SK-N-SH (cell line): ENCODE data around the gene LMAN1. TPM values are rescaled to one million over a fixed set of nuclear protein-coding genes. Genes with fewer than 3 reads are reported as not detected.

Source experiments
- CTCF ChIA-PET: fragments of 300-600, 350-600 bp; formaldehyde crosslinking; extraction: SDS; loops from one replicate; lab custom pipeline; 2021; lab: Yijun Ruan, JAX
- POLR2A ChIA-PET: fragments of 350-600 bp; sonication (Branson Sonifier 250); formaldehyde crosslinking; extraction: SDS; loops from one replicate; lab custom pipeline; 2020; ENCODE audit warnings: antibody characterized with exemption, inconsistent platforms; lab: Yijun Ruan, JAX
- DNase-seq: peaks from one replicate; pipeline ENCODE4 v3.0.0; 2012
- H2AFZ ChIP-seq: fragments of 200-600 bp; sonication (generic); 2 replicates; pipeline ENCODE4 v1.8.1; 2016; ENCODE audit warnings: antibody characterized with exemption, mild to moderate bottlenecking, low read depth
- H3F3A ChIP-seq: fragments of 200-600 bp; sonication (generic); replicated peaks from 2 replicates; pipeline ENCODE3; 2016; ENCODE audit warnings: antibody characterized with exemption, mild to moderate bottlenecking; ENCODE audit not compliant: insufficient read depth
- H3K27ac ChIP-seq, 2 experiments: fragments of 200-500 bp in 1 of 2; fragments of 200-600 bp in 1 of 2; sonication (Bioruptor generic) in 1 of 2; sonication (generic), shearing (Covaris generic) in 1 of 2; 2 replicates each; pipeline versions ENCODE4 v1.5.1 to v1.6.1; 2014 to 2016; ENCODE audit warnings: low read depth in 2 of 2, inconsistent platforms in 1 of 2, low read length in 1 of 2, mild to moderate bottlenecking in 1 of 2, mixed read lengths in 1 of 2
- H3K27me3 ChIP-seq: fragments of 200-600 bp; sonication (generic), shearing (Covaris generic); 2 replicates; pipeline ENCODE4 v1.6.1; 2016; ENCODE audit warnings: mixed run types; ENCODE audit not compliant: insufficient read depth
- H3K36me3 ChIP-seq, 2 experiments: fragments of 200-500 bp in 1 of 2; fragments of 200-600 bp in 1 of 2; sonication (Bioruptor generic) in 1 of 2; sonication (generic) in 1 of 2; replicated peaks in 1 of 2; 2 replicates each; pipeline versions ENCODE3 to v1.5.1; 2014 to 2016; ENCODE audit warnings: low read length in 1 of 2, mild to moderate bottlenecking in 1 of 2; ENCODE audit not compliant: insufficient read depth in 2 of 2, control insufficient read depth in 1 of 2
- H3K4me1 ChIP-seq, 2 experiments: fragments of 200-500 bp in 1 of 2; fragments of 200-600 bp in 1 of 2; sonication (Bioruptor generic) in 1 of 2; sonication (generic), shearing (Covaris generic) in 1 of 2; 2 replicates each; pipeline versions ENCODE4 v1.5.1 to v1.6.1; 2014 to 2016; ENCODE audit warnings: low read depth in 1 of 2, low read length in 1 of 2, mixed run types in 1 of 2; ENCODE audit not compliant: insufficient read depth in 2 of 2, control insufficient read depth in 1 of 2
- H3K4me2 ChIP-seq: fragments of 200-600 bp; sonication (generic), shearing (Covaris generic); 2 replicates; pipeline ENCODE4 v1.6.1; 2017; ENCODE audit warnings: mixed run types
- H3K4me3 ChIP-seq, 2 experiments: fragments of 200-500 bp in 1 of 2; fragments of 200-600 bp in 1 of 2; sonication (Bioruptor generic) in 1 of 2; sonication (generic), shearing (Covaris generic) in 1 of 2; 2 replicates each; pipeline versions ENCODE4 v1.5.1 to v1.8.1; 2014 to 2016; ENCODE audit warnings: low read depth in 2 of 2, inconsistent platforms in 1 of 2, low read length in 1 of 2, mild to moderate bottlenecking in 1 of 2, mixed read lengths in 1 of 2, moderate library complexity in 1 of 2
- H3K79me2 ChIP-seq: fragments of 200-600 bp; sonication (generic); 2 replicates; pipeline ENCODE4 v1.8.1; 2017; ENCODE audit warnings: mild to moderate bottlenecking; ENCODE audit not compliant: insufficient read depth
- H3K9ac ChIP-seq: fragments of 200-600 bp; sonication (generic); 2 replicates; pipeline ENCODE4 v1.6.1; 2017; ENCODE audit warnings: mixed run types
- H3K9me2 ChIP-seq: fragments of 200-600 bp; sonication (generic); 2 replicates; pipeline ENCODE4 v1.6.1; 2017; ENCODE audit warnings: mixed run types
- H3K9me3 ChIP-seq: fragments of 200-600 bp; sonication (generic); 2 replicates; pipeline ENCODE4 v1.6.1; 2017; ENCODE audit warnings: mixed run types, mild to moderate bottlenecking, moderate library complexity
- H4K20me1 ChIP-seq: fragments of 200-600 bp; sonication (generic); 2 replicates; pipeline ENCODE4 v1.6.1; 2017; ENCODE audit warnings: mild to moderate bottlenecking, mixed run types; ENCODE audit not compliant: insufficient read depth
- EP300 ChIP-seq, 2 experiments: IDR thresholded peaks; 2 replicates each; pipeline versions ENCODE4 v1.4.0 to v1.6.1; 2012; ENCODE audit warnings: borderline replicate concordance in 1 of 2, low read depth in 1 of 2, low read length in 1 of 2
- EZH2phosphoT487 ChIP-seq: fragments of 200-600 bp; sonication (generic); IDR thresholded peaks from 2 replicates; pipeline ENCODE4 v1.6.1; 2017; ENCODE audit warnings: low read depth, mixed run types, mild to moderate bottlenecking, antibody characterized with exemption, moderate library complexity, borderline replicate concordance
- FOXJ3 ChIP-seq: sonication (generic); formaldehyde crosslinking; IDR thresholded peaks from 2 replicates; pipeline ENCODE4 v1.5.1; 2020; ENCODE audit warnings: mild to moderate bottlenecking, missing genetic modification reagents
- JUND ChIP-seq: IDR thresholded peaks from 2 replicates; pipeline ENCODE4 v1.4.0; 2012
- MXI1 ChIP-seq: IDR thresholded peaks from 2 replicates; pipeline ENCODE4 v1.6.1; 2012; ENCODE audit warnings: mild to moderate bottlenecking, low read depth, low read length, improper control_type of control experiment
- NFIC ChIP-seq: IDR thresholded peaks from 2 replicates; pipeline ENCODE4 v1.4.0; 2012; ENCODE audit warnings: borderline replicate concordance
- NRF1 ChIP-seq: IDR thresholded peaks from 2 replicates; pipeline ENCODE4 v1.6.1; 2012; ENCODE audit warnings: low read depth, mild to moderate bottlenecking, low read length
- RAD21 ChIP-seq: IDR thresholded peaks from 2 replicates; pipeline ENCODE4 v1.6.1; 2012; ENCODE audit warnings: mild to moderate bottlenecking, low read length
- RCOR1 ChIP-seq: fragments of 150-350 bp; IDR thresholded peaks from 2 replicates; pipeline ENCODE4 v1.6.1; 2017; ENCODE audit warnings: antibody characterized with exemption, low read length
- SIN3A ChIP-seq: IDR thresholded peaks from 2 replicates; pipeline ENCODE4 v1.6.1; 2012; ENCODE audit warnings: low read depth, mild to moderate bottlenecking, low read length, moderate library complexity, borderline replicate concordance
- SMC3 ChIP-seq: IDR thresholded peaks from 2 replicates; pipeline ENCODE4 v1.6.1; 2012; ENCODE audit warnings: low read depth, low read length, improper control_type of control experiment
- TAF1 ChIP-seq: IDR thresholded peaks from 2 replicates; pipeline ENCODE4 v1.6.1; 2012; ENCODE audit warnings: low read depth, mild to moderate bottlenecking, low read length, moderate library complexity, borderline replicate concordance
- YY1 ChIP-seq: IDR thresholded peaks from 2 replicates; pipeline ENCODE4 v1.4.0; 2012; ENCODE audit warnings: low read depth, mild to moderate bottlenecking
- WGBS: methylation state at CpG from one replicate; pipeline ENCODE4 v1.1.6; 2017; ENCODE audit warnings: low lambda C conversion rate; 5-methylcytosine and 5-hydroxymethylcytosine counted together
- polyA plus RNA-seq, 3 experiments: library from polyadenylated mRNA; depleted of rRNA; stranded (reverse); fragments of >200 nt; gene quantifications; 2 replicates each; pipeline ENCODE4 v1.2.3, GENCODE V29; 2012
- TF ChIP-seq, protein P1 (sequence below): IDR thresholded peaks from 2 replicates; pipeline ENCODE4 v1.4.0; 2012; ENCODE audit warnings: low read depth, borderline replicate concordance
- TF ChIP-seq, protein P2 (sequence below): fragments of 150-350 bp; IDR thresholded peaks from 2 replicates; pipeline ENCODE4 v1.6.1; 2016; ENCODE audit warnings: mild to moderate bottlenecking, low read depth, low read length
- TF ChIP-seq, protein P3 (sequence below): IDR thresholded peaks from 2 replicates; pipeline ENCODE4 v1.4.0; 2012; ENCODE audit warnings: low read depth
- TF ChIP-seq, protein P4 (sequence below): IDR thresholded peaks from 2 replicates; pipeline ENCODE4 v1.4.0; 2012; ENCODE audit warnings: low read depth, borderline replicate concordance
- TF ChIP-seq, protein P5 (sequence below): IDR thresholded peaks from 2 replicates; pipeline ENCODE4; 2012

LMAN1 gene
- polyA plus RNA-seq, 1 of the 3 experiments (the other 2 are of a cell fraction), result 43.4 TPM

DNA sequence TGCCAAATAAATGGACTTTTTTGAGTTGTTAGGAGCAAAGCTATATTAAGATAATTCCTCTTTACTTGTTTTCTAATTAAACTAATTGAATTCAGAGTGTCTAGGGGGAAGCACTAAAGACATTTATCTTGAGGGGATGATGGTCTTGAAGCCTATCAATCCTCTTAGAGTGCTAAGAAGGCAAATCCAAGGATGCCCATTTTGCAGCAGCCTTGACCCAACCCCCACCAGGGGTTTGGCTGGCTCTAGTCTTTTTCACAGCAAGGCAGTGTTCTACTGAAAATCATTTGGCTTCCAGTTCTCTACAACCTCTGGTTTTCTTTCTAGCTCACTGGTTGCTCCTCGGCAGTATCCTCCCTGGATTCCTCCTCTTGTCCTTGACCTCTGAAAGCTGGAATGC, 79.3 kb downstream of the LMAN1 start:
- no peak for DNase-seq
- H3K79me2 ChIP-seq, result no peaks in the 10 kb centered on the region
- no peak overlapping the region for H3K9ac ChIP-seq
- no peaks in the 10 kb centered on the region for H4K20me1 ChIP-seq
- CTCF ChIA-PET, result interaction anchor here (0.9 to 4.6 kb wide), 8 partner anchors 8 to 544 kb away, joined by 3 to 25 read pairs (median 4); no protein-coding TSS in a partner anchor
- H3K4me3 ChIP-seq, result no peak overlapping the region
- no peaks in the 10 kb centered on the region for H3K9me3 ChIP-seq
- H3K4me2 ChIP-seq, result no peak overlapping the region
- H3K9me2 ChIP-seq, result no peaks in the 10 kb centered on the region
- H3F3A ChIP-seq, result no peaks in the 10 kb centered on the region
- no peaks in the 10 kb centered on the region for H3K4me1 ChIP-seq
- no peak overlapping the region for H3K27ac ChIP-seq
- no peaks in the 10 kb centered on the region for H3K36me3 ChIP-seq
- POLR2A ChIA-PET, result no interaction called here
- H2AFZ ChIP-seq, result no peak overlapping the region
- WGBS, result 0% methylated on average over 1 of the region's 1 CpG
- TF ChIP-seq, protein P1, sequence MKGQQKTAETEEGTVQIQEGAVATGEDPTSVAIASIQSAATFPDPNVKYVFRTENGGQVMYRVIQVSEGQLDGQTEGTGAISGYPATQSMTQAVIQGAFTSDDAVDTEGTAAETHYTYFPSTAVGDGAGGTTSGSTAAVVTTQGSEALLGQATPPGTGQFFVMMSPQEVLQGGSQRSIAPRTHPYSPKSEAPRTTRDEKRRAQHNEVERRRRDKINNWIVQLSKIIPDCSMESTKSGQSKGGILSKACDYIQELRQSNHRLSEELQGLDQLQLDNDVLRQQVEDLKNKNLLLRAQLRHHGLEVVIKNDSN, result no peak
- TF ChIP-seq, protein P2, sequence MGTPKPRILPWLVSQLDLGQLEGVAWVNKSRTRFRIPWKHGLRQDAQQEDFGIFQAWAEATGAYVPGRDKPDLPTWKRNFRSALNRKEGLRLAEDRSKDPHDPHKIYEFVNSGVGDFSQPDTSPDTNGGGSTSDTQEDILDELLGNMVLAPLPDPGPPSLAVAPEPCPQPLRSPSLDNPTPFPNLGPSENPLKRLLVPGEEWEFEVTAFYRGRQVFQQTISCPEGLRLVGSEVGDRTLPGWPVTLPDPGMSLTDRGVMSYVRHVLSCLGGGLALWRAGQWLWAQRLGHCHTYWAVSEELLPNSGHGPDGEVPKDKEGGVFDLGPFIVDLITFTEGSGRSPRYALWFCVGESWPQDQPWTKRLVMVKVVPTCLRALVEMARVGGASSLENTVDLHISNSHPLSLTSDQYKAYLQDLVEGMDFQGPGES, result no peak
- TF ChIP-seq MXI1 (no peak), JUND (no peak), YY1 (no peak), EZH2phosphoT487 (no peak), EP300 (IDR thresholded peaks at IDR 0.05; ENCODE audit: borderline replicate concordance in 1 of 2, low read depth in 1 of 2, low read length in 1 of 2) (no peak), TAF1 (no peak), FOXJ3 (CRISPR knock-in tag) (no peak), SMC3 (no peak)
- TF ChIP-seq, protein P3, sequence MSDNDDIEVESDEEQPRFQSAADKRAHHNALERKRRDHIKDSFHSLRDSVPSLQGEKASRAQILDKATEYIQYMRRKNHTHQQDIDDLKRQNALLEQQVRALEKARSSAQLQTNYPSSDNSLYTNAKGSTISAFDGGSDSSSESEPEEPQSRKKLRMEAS, result no peak
- TF ChIP-seq, protein P4, sequence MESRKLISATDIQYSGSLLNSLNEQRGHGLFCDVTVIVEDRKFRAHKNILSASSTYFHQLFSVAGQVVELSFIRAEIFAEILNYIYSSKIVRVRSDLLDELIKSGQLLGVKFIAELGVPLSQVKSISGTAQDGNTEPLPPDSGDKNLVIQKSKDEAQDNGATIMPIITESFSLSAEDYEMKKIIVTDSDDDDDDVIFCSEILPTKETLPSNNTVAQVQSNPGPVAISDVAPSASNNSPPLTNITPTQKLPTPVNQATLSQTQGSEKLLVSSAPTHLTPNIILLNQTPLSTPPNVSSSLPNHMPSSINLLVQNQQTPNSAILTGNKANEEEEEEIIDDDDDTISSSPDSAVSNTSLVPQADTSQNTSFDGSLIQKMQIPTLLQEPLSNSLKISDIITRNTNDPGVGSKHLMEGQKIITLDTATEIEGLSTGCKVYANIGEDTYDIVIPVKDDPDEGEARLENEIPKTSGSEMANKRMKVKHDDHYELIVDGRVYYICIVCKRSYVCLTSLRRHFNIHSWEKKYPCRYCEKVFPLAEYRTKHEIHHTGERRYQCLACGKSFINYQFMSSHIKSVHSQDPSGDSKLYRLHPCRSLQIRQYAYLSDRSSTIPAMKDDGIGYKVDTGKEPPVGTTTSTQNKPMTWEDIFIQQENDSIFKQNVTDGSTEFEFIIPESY, result no peak
- H3K27me3 ChIP-seq, result peaks cover 53% of the 10 kb centered on the region; the same call in 1 of the 2 replicates

DNA sequence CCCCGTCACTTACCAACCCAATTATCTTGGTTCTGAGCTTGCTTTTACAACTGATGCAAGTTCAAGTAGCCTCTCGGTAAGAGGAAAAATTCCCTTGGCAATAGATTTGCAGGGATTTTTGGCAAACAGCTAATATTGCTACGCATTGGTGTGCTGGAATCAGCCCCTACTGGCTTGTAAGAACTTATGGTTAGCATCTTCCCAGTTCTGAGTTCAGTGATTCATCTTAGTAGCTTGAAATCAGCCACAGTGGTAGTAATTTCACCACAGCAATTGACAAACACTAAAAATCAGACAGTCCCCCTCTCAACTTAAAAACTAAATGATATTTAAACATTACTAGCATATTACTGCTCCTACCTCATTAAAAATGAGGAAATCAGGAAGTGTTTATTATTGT, 79.9 kb downstream of the LMAN1 start:
- Histone ChIP-seq H2AFZ (no peak overlapping the region), H3K4me1 (no peaks in the 10 kb centered on the region), H3K9me3 (no peaks in the 10 kb centered on the region), H3K9ac (no peak overlapping the region), H3K4me3 (no peak overlapping the region), H3K27ac (no peak overlapping the region), H3K4me2 (no peak overlapping the region), H3F3A (no peaks in the 10 kb centered on the region), H3K79me2 (no peaks in the 10 kb centered on the region), H3K9me2 (no peaks in the 10 kb centered on the region), H4K20me1 (no peaks in the 10 kb centered on the region), H3K36me3 (no peaks in the 10 kb centered on the region), H3K27me3 (peaks cover 57% of the 10 kb centered on the region)
- ChIA-PET CTCF (interaction anchor here (0.9 to 4.6 kb wide), 8 partner anchors 8 to 544 kb away, joined by 3 to 25 read pairs (median 4); no protein-coding TSS in a partner anchor), POLR2A (no interaction called here)
- 34% methylated on average over 3 of the region's 3 CpGs for WGBS
- DNase-seq, result no peak
- TF ChIP-seq, protein P4, result no peak
- TF ChIP-seq, protein P2, result no peak
- TF ChIP-seq, protein P5, sequence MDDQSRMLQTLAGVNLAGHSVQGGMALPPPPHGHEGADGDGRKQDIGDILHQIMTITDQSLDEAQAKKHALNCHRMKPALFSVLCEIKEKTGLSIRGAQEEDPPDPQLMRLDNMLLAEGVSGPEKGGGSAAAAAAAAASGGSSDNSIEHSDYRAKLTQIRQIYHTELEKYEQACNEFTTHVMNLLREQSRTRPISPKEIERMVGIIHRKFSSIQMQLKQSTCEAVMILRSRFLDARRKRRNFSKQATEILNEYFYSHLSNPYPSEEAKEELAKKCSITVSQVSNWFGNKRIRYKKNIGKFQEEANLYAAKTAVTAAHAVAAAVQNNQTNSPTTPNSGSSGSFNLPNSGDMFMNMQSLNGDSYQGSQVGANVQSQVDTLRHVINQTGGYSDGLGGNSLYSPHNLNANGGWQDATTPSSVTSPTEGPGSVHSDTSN, result no peak
- TF ChIP-seq NRF1 (no peak), SIN3A (no peak), NFIC (no peak), YY1 (no peak), RCOR1 (no peak), RAD21 (no peak)
